GM21526 (cell line): ENCODE data around the gene SYNRG.

Experiments
- ATAC-seq: cut with Tn5 transposase; IDR thresholded peaks from one replicate; pipeline ENCODE4 v1.9.1; 2021; ENCODE audit warnings: moderate library complexity; ENCODE audit not compliant: unreplicated experiment, low FRiP score

The SYNRG gene

GRCh38 chr17:37510056-37510455 lies 99.2 kb downstream of the SYNRG start:
- ATAC-seq: no peak

- ATAC-seq: no peak
Observed at GRCh38 chr17:37507111-37507510, 102.1 kb downstream of the SYNRG start.

GRCh38 chr17:37506678-37507077 lies 102.5 kb downstream of the SYNRG start:
- ATAC-seq: no peak

GRCh38 chr17:37505333-37505732 lies 103.9 kb downstream of the SYNRG start:
- ATAC-seq: no peak

- no peak for ATAC-seq
Observed at GRCh38 chr17:37503148-37503547, 106.1 kb downstream of the SYNRG start.

GRCh38 chr17:37502009-37502936 lies 106.9 kb downstream of the SYNRG start:
- no peak for ATAC-seq

GRCh38 chr17:37500378-37500777 lies 108.8 kb downstream of the SYNRG start:
- ATAC-seq: no peak

GRCh38 chr17:37494971-37495370 lies 114.2 kb downstream of the SYNRG start:
- no peak for ATAC-seq

GRCh38 chr17:37494401-37494831 lies 114.8 kb downstream of the SYNRG start:
- ATAC-seq: no peak

- no peak for ATAC-seq
Observed at GRCh38 chr17:37493249-37494027, 115.8 kb downstream of the SYNRG start.

- no peak for ATAC-seq
Observed at GRCh38 chr17:37492167-37492566, 117.1 kb downstream of the SYNRG start.

- no peak for ATAC-seq
Observed at GRCh38 chr17:37490638-37491614, 118.3 kb downstream of the SYNRG start.

- ATAC-seq: peak; percentile 45
Observed at GRCh38 chr17:37490022-37490587, 119.1 kb downstream of the SYNRG start.

- peak; percentile 47 for ATAC-seq
Observed at GRCh38 chr17:37489197-37490001, 119.8 kb downstream of the SYNRG start, which contains the start of gene DUSP14. Gene DUSP14 (plus strand): TSS chr17:37489891. CDS start chr17:37512273, 22,382 bp downstream.

- ATAC-seq: peak; percentile 18
Observed at GRCh38 chr17:37488607-37489196, 120.5 kb downstream of the SYNRG start.

- no peak for ATAC-seq
Observed at GRCh38 chr17:37488009-37488604, 121.1 kb downstream of the SYNRG start.

GRCh38 chr17:37485938-37486570 lies 123.2 kb downstream of the SYNRG start:
- ATAC-seq: no peak
